ENCODE measurements around the gene ALG13.
"Not testable (repeated sequence)": the region's sequence is repeated elsewhere in the genome, so short reads cannot be mapped to it uniquely, and the experiment has no call there.

Gene ALG13

GRCh38 chrX:111680988-111681779 is at the start of gene ALG13:
Gene ALG13 (plus strand): TSS chrX:111681170. CDS start chrX:111681219, 49 bp downstream.
- peak; percentile 6 to 67 for DNase-seq

DNA sequence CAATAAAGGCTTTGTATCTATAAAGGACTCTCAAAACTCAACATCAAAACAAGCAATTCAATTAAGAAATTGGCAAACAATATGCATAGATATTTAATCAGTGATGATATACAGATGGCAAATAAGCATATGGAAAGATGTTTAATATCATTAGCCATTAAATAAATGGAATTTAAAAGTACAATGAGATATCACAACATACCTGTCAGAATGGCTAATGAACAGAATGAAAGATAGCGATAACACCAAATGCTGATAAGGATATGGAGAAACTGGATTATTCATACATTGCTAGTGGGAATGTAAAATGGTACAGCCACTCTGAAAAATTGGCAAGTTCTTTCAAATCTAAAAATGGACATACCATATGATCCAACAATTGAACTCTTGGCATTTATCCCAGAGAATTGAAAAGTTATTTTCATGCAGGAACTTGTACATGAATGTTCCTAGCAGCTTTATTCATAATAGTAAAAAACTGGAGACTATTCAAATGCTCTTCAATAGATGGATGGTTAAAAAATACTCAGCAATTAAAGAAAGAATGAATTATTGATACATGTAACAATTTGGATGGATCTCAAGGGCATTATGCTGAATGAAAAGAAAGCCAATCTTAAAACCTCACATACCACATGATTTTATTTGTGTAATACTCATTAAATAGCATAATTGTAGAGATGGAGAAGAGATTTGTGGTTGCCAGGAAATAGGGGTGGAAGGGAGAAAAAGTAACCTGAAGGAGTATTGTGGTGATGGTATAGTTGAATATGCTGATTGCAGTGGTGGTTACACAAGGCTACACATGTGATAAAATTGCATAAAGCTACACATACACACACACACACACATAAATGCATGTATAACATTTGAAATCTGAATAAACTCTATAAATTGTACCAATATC is 45.9 kb upstream of the ALG13 start:
- DNase-seq, result no peak

DNA sequence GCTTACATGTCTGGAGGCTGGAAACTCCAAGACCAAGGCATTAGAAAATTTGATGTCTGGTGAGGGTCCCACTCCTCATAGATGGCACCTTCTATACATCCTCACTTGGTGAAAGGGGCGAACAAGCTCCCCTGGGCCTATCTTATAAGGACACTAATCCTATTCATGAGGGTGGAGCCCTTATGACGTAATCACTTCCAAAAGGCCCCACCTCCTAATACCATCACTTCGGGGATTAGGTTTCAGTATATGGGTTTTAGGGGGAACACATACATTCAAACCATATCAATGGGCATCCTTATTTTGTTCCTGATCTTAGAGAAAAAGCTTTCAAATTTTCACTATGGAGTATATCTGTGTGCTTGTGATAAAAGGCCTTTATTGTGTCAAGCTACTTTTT is 39.0 kb upstream of the ALG13 start:
- DNase-seq, result no peak

- DNase-seq, result not testable (repeated sequence)
Measured at GRCh38 chrX:111645165-111645564, 35.8 kb upstream of the ALG13 start.

GRCh38 chrX:111645607-111646006 is 35.4 kb upstream of the ALG13 start:
- DNase-seq, result no peak

DNA sequence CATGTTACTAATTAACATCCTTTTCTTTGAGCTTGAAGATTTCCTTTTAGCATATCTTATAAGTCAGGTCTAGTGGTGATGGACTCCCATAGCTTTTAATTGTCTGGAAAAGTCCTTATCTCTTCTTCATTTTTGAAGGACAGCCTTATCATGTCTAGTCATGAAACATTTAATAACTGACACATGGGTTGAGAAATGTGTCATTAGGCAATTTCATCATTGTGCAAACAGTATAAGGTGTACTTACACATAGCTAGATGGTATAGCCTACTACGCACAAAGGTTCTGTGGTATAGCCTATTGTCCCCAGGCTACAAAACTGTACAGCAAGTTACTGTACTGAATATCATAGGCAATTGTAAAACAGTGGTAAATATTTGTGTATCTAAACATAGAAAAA is 34.5 kb upstream of the ALG13 start:
- DNase-seq, result no peak

- no peak for DNase-seq
Measured at GRCh38 chrX:111648802-111649201, 32.2 kb upstream of the ALG13 start.

DNA sequence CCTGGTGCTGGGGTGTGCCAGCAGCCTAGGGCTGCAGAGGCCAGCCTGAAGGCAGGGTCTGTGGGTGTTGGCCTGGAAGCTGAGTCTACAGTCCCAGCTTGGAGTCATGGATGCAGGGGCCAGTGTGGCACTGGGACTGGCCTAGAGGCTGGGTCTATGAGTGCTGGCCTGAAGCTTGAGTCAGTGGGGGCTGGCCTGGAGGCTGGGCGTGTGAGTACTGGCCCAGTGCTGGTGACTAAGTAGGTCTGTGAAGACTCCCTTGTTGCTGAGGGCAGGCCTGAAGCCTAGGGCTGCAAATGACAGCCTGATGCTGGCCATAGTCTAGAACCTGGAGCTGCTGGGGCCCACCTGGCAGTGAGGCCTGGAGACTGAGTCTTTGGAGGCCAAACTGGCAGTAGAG is 31.3 kb upstream of the ALG13 start:
- no peak for DNase-seq

DNA sequence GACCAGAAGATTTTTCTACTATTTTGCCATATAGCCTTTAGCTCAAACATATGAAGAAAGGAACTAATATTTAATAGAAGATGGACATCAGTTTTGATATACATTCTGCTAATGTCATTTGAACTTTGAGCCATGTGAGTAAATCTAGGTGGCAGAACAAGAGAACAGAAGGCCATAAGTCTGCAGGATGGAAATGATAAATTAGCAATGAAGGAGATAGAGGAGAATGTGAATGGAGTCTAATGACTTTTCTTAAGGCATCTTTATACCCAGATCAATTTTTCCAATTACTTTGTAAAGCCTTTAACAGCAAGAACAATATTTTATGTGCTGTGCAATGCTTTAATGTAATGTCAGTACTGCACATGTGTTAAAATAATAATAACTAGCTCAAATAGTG is 30.1 kb upstream of the ALG13 start:
- no peak for DNase-seq

GRCh38 chrX:111652719-111653118 is 28.3 kb upstream of the ALG13 start:
- DNase-seq, result no peak

DNA sequence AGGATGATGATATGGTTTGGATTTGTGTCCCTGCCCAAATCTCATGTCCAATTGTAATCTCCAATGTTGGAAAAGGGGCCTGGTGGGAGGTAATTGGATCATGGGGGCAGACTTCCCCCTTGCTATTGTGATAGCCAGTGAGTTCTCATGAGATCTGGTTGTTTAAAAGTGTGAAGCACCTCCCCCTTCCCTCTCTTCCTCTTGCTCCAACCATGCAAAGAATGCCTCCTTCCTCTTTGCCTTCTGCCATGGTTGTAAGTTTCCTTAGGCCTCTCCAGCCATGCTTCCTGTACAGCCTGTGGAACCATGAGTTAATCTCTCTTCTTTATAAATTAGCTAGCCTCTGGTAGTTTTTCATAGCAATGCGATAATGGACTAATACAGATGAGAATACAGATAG is 19.7 kb upstream of the ALG13 start:
- DNase-seq, result no peak

GRCh38 chrX:111662292-111662691 is 18.7 kb upstream of the ALG13 start:
- no peak for DNase-seq

- no peak for DNase-seq
Measured at GRCh38 chrX:111671668-111672067, 9.3 kb upstream of the ALG13 start.

GRCh38 chrX:111687305-111687704 is 6.3 kb downstream of the ALG13 start:
- DNase-seq, result no peak

DNA sequence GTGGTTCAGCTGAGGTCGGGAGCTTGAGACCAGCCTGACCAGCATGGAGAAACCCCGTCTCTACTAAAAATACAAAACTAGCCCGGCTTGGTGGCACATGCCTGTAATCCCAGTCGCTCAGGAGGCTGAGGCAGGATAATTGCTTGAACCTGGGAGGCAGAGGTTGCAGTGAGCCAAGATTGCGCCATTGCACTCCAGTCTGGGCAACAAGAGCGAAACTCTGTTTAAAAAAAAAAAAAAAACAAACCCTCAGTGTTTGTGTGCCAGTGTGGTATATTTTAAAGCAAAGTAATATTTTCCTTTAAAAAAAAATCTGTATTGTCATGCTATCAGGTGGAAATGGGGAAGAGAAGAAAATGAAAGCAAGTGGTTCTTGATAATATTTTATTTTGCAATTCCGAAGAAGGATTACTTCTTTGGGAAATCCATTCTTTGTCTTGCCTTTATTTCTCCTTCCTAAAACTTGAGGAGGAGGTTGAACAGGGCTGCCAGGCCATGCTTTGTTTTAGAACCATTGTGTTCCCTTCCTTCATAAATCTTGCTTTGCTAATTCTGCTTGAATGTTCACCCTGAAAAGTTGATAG is 14.4 kb downstream of the ALG13 start:
- no peak for DNase-seq

DNA sequence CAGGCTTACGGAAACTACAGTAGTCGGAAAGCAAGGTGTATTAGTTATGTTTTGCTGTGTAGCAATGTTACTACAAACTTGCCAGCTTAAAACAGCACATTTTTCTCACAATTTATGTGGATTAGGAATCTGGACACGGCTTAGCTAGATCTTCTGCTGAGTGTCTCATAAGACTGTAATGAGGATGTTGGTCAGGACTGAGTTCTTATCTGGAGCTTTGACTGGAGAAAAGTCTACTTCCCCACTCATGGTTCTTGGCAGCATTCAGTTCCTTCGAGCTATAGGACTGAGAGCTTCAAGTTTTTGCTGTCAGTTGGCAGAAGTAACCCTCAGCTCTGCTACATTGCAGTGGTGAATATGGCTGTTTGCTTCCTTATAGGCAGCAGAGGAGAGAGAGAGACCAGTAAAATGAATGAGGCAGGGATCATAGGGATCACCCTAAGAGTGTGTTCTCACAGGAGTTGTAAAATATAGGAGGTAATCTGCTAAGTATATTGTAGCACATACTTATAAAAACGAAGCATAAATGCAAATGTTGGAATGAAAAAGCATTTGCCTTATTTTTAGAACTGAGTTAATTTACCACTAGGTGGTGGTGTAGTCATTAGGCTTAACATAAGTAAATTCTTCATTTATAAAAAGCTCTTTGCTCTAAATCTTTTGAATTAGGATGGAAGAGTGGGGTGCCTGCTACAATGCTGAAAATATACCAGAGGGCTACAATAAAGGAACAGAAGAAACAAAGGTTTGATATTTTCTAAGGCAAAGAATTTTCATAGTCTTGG is 38.6 kb downstream of the ALG13 start:
- no peak for DNase-seq

- DNase-seq, result no peak
Measured at GRCh38 chrX:111728096-111728495, 47.1 kb downstream of the ALG13 start.

GRCh38 chrX:111731351-111731750 is 50.4 kb downstream of the ALG13 start:
- no peak for DNase-seq

- no peak for DNase-seq
Measured at GRCh38 chrX:111736571-111736970, 55.6 kb downstream of the ALG13 start.

- DNase-seq, result no peak
Measured at GRCh38 chrX:111742018-111742417, 61.0 kb downstream of the ALG13 start.

DNA sequence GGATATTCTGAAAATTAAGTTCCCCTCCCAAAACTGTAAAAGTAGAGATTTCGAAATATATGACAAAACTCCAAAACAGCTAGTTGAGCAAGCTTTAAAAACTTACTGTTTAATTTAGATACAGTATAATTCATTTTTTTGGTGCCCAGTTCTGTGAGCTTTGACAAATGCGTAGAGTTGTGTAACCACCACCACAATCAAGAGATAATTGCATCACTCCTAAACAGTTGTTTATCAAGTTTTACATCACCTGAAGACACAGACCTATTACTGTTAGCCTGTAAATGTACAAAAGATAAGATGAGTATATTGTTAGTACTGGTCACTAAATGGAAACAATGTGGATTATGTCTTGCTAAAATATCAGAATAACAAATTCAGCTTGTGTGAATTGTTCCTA is 62.3 kb downstream of the ALG13 start:
- no peak for DNase-seq

DNA sequence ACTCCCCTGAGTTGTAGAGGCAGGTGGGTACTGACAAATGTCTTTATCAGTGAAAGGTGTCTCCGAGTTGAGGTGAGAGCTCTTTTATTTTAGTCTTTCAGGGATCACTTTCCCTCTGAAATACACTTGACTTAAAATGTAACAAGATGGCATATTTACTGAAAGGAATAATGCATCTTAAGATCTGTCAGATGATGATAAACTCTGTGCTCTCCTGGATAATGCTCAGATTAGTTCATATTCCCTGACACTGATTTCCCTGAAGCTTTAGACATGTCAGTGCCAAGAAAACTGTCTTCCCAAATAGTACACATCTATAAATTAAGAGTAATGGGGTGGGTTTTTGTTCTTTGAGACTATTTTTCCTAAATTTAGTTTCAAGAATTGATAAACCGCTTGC is 75.5 kb downstream of the ALG13 start:
- no peak for DNase-seq

DNA sequence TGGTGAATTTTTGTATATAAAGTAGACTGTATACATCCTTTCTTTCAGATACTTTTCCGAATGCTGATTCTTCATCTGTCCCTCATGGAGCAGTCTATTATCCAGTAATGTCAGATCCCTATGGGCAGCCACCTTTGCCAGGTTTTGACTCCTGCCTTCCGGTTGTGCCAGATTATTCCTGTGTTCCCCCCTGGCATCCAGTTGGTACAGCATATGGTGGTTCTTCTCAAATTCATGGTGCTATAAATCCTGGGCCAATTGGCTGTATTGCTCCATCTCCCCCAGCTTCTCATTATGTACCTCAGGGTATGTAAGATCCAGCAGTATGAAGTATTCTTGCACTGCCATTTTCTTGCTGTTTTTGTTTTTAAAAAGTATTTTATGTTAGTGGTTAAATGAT is 78.7 kb downstream of the ALG13 start:
- no peak for DNase-seq
